ENCODE measurements around the gene CREB3L2. TPM values are rescaled to one million over a fixed set of nuclear protein-coding genes. Genes with fewer than 3 reads are reported as not detected.

CREB3L2 gene
- polyA plus RNA-seq, 3 donors = 7.9 to 14.1 (median 11.5) TPM

- WGBS, 3 donors = 45 to 90% (median 90%) methylated on average over 5 of the region's 5 CpGs
- H3K27ac ChIP-seq (ENCODE audit: low read depth, low read length) = no peak overlapping the region
Measured at GRCh38 chr7:137948083-137948844, 53.6 kb downstream of the CREB3L2 start.

GRCh38 chr7:137947046-137947445 lies 54.8 kb downstream of the CREB3L2 start:
- WGBS, 3 donors = 84 to 88% (median 87%) methylated on average over 7 of the region's 7 CpGs
- H3K27ac ChIP-seq (ENCODE audit: low read depth, low read length) = no peak overlapping the region

GRCh38 chr7:137946011-137946410 lies 55.9 kb downstream of the CREB3L2 start:
- H3K27ac ChIP-seq (ENCODE audit: low read depth, low read length) = no peak overlapping the region
- WGBS, 3 donors = 45 to 85% (median 84%) methylated on average over 3 of the region's 3 CpGs

- 33 to 87% (median 79%) methylated on average over 6 of the region's 6 CpGs for WGBS, 3 donors
- no peak overlapping the region for H3K27ac ChIP-seq (ENCODE audit: low read depth, low read length)
Measured at GRCh38 chr7:137944168-137944567, 57.7 kb downstream of the CREB3L2 start.

GRCh38 chr7:137943132-137943551 lies 58.7 kb downstream of the CREB3L2 start:
- H3K27ac ChIP-seq (ENCODE audit: low read depth, low read length) = no peak overlapping the region
- 60 to 87% (median 81%) methylated on average over 2 of the region's 2 CpGs for WGBS, 3 donors

- no peak overlapping the region for H3K27ac ChIP-seq (ENCODE audit: low read depth, low read length)
- 34 to 61% (median 61%) methylated on average over 4 of the region's 4 CpGs for WGBS, 3 donors
Measured at GRCh38 chr7:137942484-137943115, 59.3 kb downstream of the CREB3L2 start.

GRCh38 chr7:137940656-137941518 lies 61.0 kb downstream of the CREB3L2 start:
- 58 to 83% (median 82%) methylated on average over 11 of the region's 11 CpGs for WGBS, 3 donors
- no peak overlapping the region for H3K27ac ChIP-seq (ENCODE audit: low read depth, low read length)

GRCh38 chr7:137940218-137940617 lies 61.7 kb downstream of the CREB3L2 start:
- H3K27ac ChIP-seq (ENCODE audit: low read depth, low read length) = no peak overlapping the region
- WGBS, 3 donors = 47 to 63% (median 55%) methylated on average over 1 of the region's 1 CpG

GRCh38 chr7:137937202-137937560 lies 64.7 kb downstream of the CREB3L2 start:
- no peak overlapping the region for H3K27ac ChIP-seq (ENCODE audit: low read depth, low read length)

- 47 to 74% (median 72%) methylated on average over 9 of the region's 9 CpGs for WGBS, 3 donors
- H3K27ac ChIP-seq (ENCODE audit: low read depth, low read length) = no peak overlapping the region
Measured at GRCh38 chr7:137936509-137937201, 65.2 kb downstream of the CREB3L2 start.

- 47 to 84% (median 50%) methylated on average over 7 of the region's 7 CpGs for WGBS, 3 donors
- H3K27ac ChIP-seq (ENCODE audit: low read depth, low read length) = no peak overlapping the region
Measured at GRCh38 chr7:137935884-137936508, 65.9 kb downstream of the CREB3L2 start.

- WGBS, 3 donors = 40 to 65% (median 46%) methylated on average over 8 of the region's 8 CpGs
- H3K27ac ChIP-seq (ENCODE audit: low read depth, low read length) = no peak overlapping the region
Measured at GRCh38 chr7:137934941-137935883, 66.7 kb downstream of the CREB3L2 start.

- no peak overlapping the region for H3K27ac ChIP-seq (ENCODE audit: low read depth, low read length)
- 76 to 80% (median 80%) methylated on average over 4 of the region's 4 CpGs for WGBS, 3 donors
Measured at GRCh38 chr7:137934176-137934826, 67.6 kb downstream of the CREB3L2 start.

GRCh38 chr7:137933270-137934017 lies 68.4 kb downstream of the CREB3L2 start:
- WGBS, 3 donors = 52 to 58% (median 54%) methylated on average over 11 of the region's 11 CpGs
- no peak overlapping the region for H3K27ac ChIP-seq (ENCODE audit: low read depth, low read length)

- 28 to 38% (median 32%) methylated on average over 5 of the region's 5 CpGs for WGBS, 3 donors
- no peak overlapping the region for H3K27ac ChIP-seq (ENCODE audit: low read depth, low read length)
Measured at GRCh38 chr7:137932881-137933269, 69.0 kb downstream of the CREB3L2 start.

GRCh38 chr7:137931823-137932222 lies 70.1 kb downstream of the CREB3L2 start:
- WGBS, 3 donors = 38 to 74% (median 70%) methylated on average over 2 of the region's 2 CpGs
- H3K27ac ChIP-seq (ENCODE audit: low read depth, low read length) = no peak overlapping the region

Data from adipose tissue (tissue), 3 donors.